HL-60 (cell line): ENCODE data around the gene SLC16A9.

Experiments used
- DNase-seq, 2 experiments: peaks; one replicate each; pipeline ENCODE4 v3.0.0-alpha.2; 2010 to 2020; ENCODE audit warnings: low read depth in 1 of 2, low spot score in 1 of 2
- H3K27ac ChIP-seq: fragments of 250-450 bp; sonication (Bioruptor Pico); replicated peaks from 2 replicates; pipeline ENCODE4 v1.5.1; 2020; ENCODE audit warnings: mild to moderate bottlenecking, moderate library complexity
- H3K27me3 ChIP-seq: fragments of 250-450 bp; sonication (Bioruptor Pico); 2 replicates; pipeline ENCODE4 v1.5.1; 2021; ENCODE audit warnings: mild to moderate bottlenecking, moderate library complexity; ENCODE audit not compliant: insufficient read depth, poor library complexity, severe bottlenecking
- H3K4me3 ChIP-seq: replicated peaks from 2 replicates; pipeline ENCODE4 v1.5.1; 2011; ENCODE audit warnings: mild to moderate bottlenecking, control low read depth, low read length; ENCODE audit not compliant: insufficient read depth
- CTCF ChIP-seq: IDR thresholded peaks from one replicate; pipeline ENCODE4 v1.5.1; 2011; ENCODE audit warnings: low read length, control low read depth, inconsistent platforms; ENCODE audit not compliant: insufficient read depth
- GABPA ChIP-seq: IDR thresholded peaks from 2 replicates; pipeline ENCODE4 v1.6.1; 2012; ENCODE audit warnings: low read depth
- POLR2AphosphoS5 ChIP-seq: IDR thresholded peaks from 2 replicates; pipeline ENCODE4 v1.6.1; 2012; ENCODE audit warnings: low read depth
- REST ChIP-seq: IDR thresholded peaks from 2 replicates; pipeline ENCODE4 v1.6.1; 2012; ENCODE audit warnings: low read depth; ENCODE audit not compliant: insufficient replicate concordance
- SPI1 ChIP-seq: IDR thresholded peaks from 2 replicates; pipeline ENCODE4 v1.6.1; 2012; ENCODE audit warnings: low read depth, mild to moderate bottlenecking, borderline replicate concordance

Gene SLC16A9

GRCh38 chr10:59705931-59706330, 3.7 kb downstream of the SLC16A9 start:
- DNase-seq = no peak
- TF ChIP-seq SPI1 (no peak), REST (no peak), CTCF (no peak), POLR2AphosphoS5 (no peak), GABPA (no peak)
- H3K4me3 ChIP-seq = no peak overlapping the region

GRCh38 chr10:59704630-59705029, 5.0 kb downstream of the SLC16A9 start:
- Histone ChIP-seq H3K27me3 (no peaks in the 10 kb centered on the region), H3K4me3 (no peak overlapping the region), H3K27ac (no peak overlapping the region)
- TF ChIP-seq SPI1 (no peak), CTCF (no peak), REST (no peak), POLR2AphosphoS5 (no peak), GABPA (no peak)
- DNase-seq = no peak

More at GRCh38 chr10:59705931-59706330, 3.7 kb downstream of the SLC16A9 start:
- Histone ChIP-seq H3K27ac (no peak overlapping the region), H3K27me3 (peaks cover 2% of the 10 kb centered on the region)

- H3K27ac ChIP-seq = no peak overlapping the region
- no peak for DNase-seq
- no peaks in the 10 kb centered on the region for H3K27me3 ChIP-seq
- H3K4me3 ChIP-seq = no peak overlapping the region
- TF ChIP-seq CTCF (no peak), SPI1 (no peak), POLR2AphosphoS5 (no peak), REST (no peak), GABPA (no peak)
These were observed 7.3 kb downstream of the SLC16A9 start for GRCh38 chr10:59702347-59702746.
